Left lung (tissue), 14 donors: ENCODE measurements around the gene IQCF6. TPM values are rescaled to one million over a fixed set of nuclear protein-coding genes. Genes with fewer than 3 reads are reported as not detected.

ENCODE experiments used
- ATAC-seq: fragments of 200-7000 bp; cut with Tn5 transposase; one replicate; pipeline ENCODE4 v1.9.1; 2020; ENCODE audit warnings: moderate library complexity
- DNase-seq, 4 donors: peaks; one replicate each; pipeline ENCODE4 v3.0.0-alpha.2; 2013 to 2020
- H3K27ac ChIP-seq, 2 donors: fragments of 200-600 bp; sonication (generic) in 1 of 2; one replicate each; pipeline versions ENCODE4 v1.5.0 to v1.8.0; 2020 to 2021
- H3K27me3 ChIP-seq, 2 donors: fragments of 200-600 bp; sonication (generic) in 1 of 2; one replicate each; pipeline versions ENCODE4 v1.5.0 to v1.8.0; 2020 to 2021
- H3K36me3 ChIP-seq, 2 donors: fragments of 200-600 bp; sonication (generic) in 1 of 2; one replicate each; pipeline versions ENCODE4 v1.5.0 to v1.8.0; 2020 to 2021
- H3K4me1 ChIP-seq, 2 donors: fragments of 200-600 bp; one replicate each; pipeline ENCODE4 v1.8.0; 2021
- H3K4me3 ChIP-seq, 2 donors: fragments of 200-600 bp; sonication (generic) in 1 of 2; one replicate each; pipeline versions ENCODE4 v1.5.0 to v1.8.0; 2020 to 2021; ENCODE audit warnings: mild to moderate bottlenecking in 1 of 2
- H3K9me3 ChIP-seq, 2 donors: fragments of 200-600 bp; sonication (generic) in 1 of 2; one replicate each; pipeline versions ENCODE4 v1.5.0 to v1.8.0; 2020 to 2021
- CTCF ChIP-seq, 2 donors: fragments of 200-600 bp; sonication (generic) in 1 of 2; IDR thresholded peaks; one replicate each; pipeline versions ENCODE4 v1.5.0 to v1.8.0; 2021; ENCODE audit warnings: antibody characterized with exemption in 2 of 2
- intact Hi-C, 2 donors: fragments of 100-400 bp; cut with DNase I; formaldehyde crosslinking; loops; one replicate each; pipeline versions ENCODE4 v1.11.2 to v1.14.2; 2022
- long read RNA-seq, 12 donors: library from polyadenylated mRNA in 2 of 12; unstranded in 2 of 12; transcript quantifications; one replicate each; pipeline ENCODE4 v2.0.0 and lab custom pipeline, GENCODE V29; 2019 to 2026
- polyA plus RNA-seq, 6 donors: library from polyadenylated mRNA; unstranded; fragments of 120-200 nt; gene quantifications; one replicate each; pipeline ENCODE4 v1.2.1, GENCODE V29; 2013; ENCODE audit not compliant: insufficient read length in 6 of 6
- total RNA-seq, 2 donors: library from RNA; stranded (reverse); fragmentation: NEBNext Ultra II Directional; extraction: Animal tissue kit (Norgen Biotek cat#: 25700); gene quantifications; one replicate each; pipeline ENCODE4 v1.2.1, GENCODE V29; 2021
- donor health status: DM: no; HTN: yes; CAD: no.
- donor health status: DM: no; HTN: no; CAD: no.

Gene IQCF6
- total RNA-seq (not detected), polyA plus RNA-seq (not detected)
- long read RNA-seq, donor 1 = 0 reads
- long read RNA-seq, donor 2 = 0 reads
- long read RNA-seq, donor 3 = 0 reads
- long read RNA-seq, donor 4 = 0 reads
- long read RNA-seq, donor 5 = 0 reads
- long read RNA-seq, donor 6 = 0 reads
- long read RNA-seq, donor 7 = 0 reads
- long read RNA-seq, donor 8 = 0 reads
- long read RNA-seq, donor 9 = 0 reads
- long read RNA-seq, donor 10 = 0 reads
- long read RNA-seq, donor 11 = 0 reads
- long read RNA-seq, donor 12 = 0 reads

- DNase-seq (no peak), ATAC-seq (no peak)
- Histone ChIP-seq H3K27ac (no peak within 1 kb of the TSS), H3K36me3 (no peaks in the 10 kb centered on the region), H3K9me3 (no peaks in the 10 kb centered on the region), H3K4me3 (no peak within 1 kb of the TSS), H3K27me3 (peaks cover 0 to 9% of the 10 kb centered on the region in 2 donors), H3K4me1 (no peaks in the 10 kb centered on the region)
- intact Hi-C loops = no loop called here
- no peak for TF ChIP-seq CTCF (IDR thresholded peaks at IDR 0.05)
These were observed at the start of gene IQCF6 for GRCh38 chr3:51779137-51779536. Gene IQCF6 (minus strand): TSS chr3:51779237. CDS start chr3:51779224, 13 bp downstream.

GRCh38 chr3:51828297-51828696 lies 49.3 kb upstream of the IQCF6 start:
- DNase-seq (no peak), ATAC-seq (no peak)
- Histone ChIP-seq H3K4me3 (no peak overlapping the region), H3K27me3 (no peaks in the 10 kb centered on the region), H3K36me3 (no peaks in the 10 kb centered on the region), H3K4me1 (no peaks in the 10 kb centered on the region), H3K9me3 (peaks cover 0 to 25% of the 10 kb centered on the region in 2 donors), H3K27ac (no peak overlapping the region)
- intact Hi-C loops = no loop called here
- TF ChIP-seq CTCF (IDR thresholded peaks at IDR 0.05) = no peak

- no peak for TF ChIP-seq CTCF (IDR thresholded peaks at IDR 0.05)
- intact Hi-C loops = no loop called here
- DNase-seq (no peak), ATAC-seq (no peak)
- H3K27ac ChIP-seq = no peak overlapping the region
- H3K27me3 ChIP-seq = peaks cover 0 to 34% of the 10 kb centered on the region in 2 donors
- no peaks in the 10 kb centered on the region for H3K4me1 ChIP-seq
- H3K4me3 ChIP-seq = no peak overlapping the region
- no peaks in the 10 kb centered on the region for H3K36me3 ChIP-seq
- no peaks in the 10 kb centered on the region for H3K9me3 ChIP-seq
These were observed 40.8 kb upstream of the IQCF6 start for GRCh38 chr3:51819709-51820406.

- Histone ChIP-seq H3K27me3 (peaks cover 0 to 34% of the 10 kb centered on the region in 2 donors), H3K36me3 (no peaks in the 10 kb centered on the region), H3K4me3 (no peak overlapping the region), H3K4me1 (no peaks in the 10 kb centered on the region), H3K27ac (no peak overlapping the region), H3K9me3 (no peaks in the 10 kb centered on the region)
- TF ChIP-seq CTCF (IDR thresholded peaks at IDR 0.05) = no peak
- ATAC-seq (no peak), DNase-seq (no peak)
- intact Hi-C loops = no loop called here
These were observed 40.1 kb upstream of the IQCF6 start for GRCh38 chr3:51819151-51819550.

- no peaks in the 10 kb centered on the region for H3K9me3 ChIP-seq
- H3K4me3 ChIP-seq = no peak overlapping the region
- intact Hi-C loops = no loop called here
- H3K27me3 ChIP-seq = peaks cover 0 to 30% of the 10 kb centered on the region in 2 donors
- no peak for TF ChIP-seq CTCF (IDR thresholded peaks at IDR 0.05)
- H3K4me1 ChIP-seq = no peaks in the 10 kb centered on the region
- H3K36me3 ChIP-seq = no peaks in the 10 kb centered on the region
- DNase-seq = no peak
- no peak overlapping the region for H3K27ac ChIP-seq
- ATAC-seq = no peak
These were observed 38.3 kb upstream of the IQCF6 start for GRCh38 chr3:51817375-51817774.
